ENCODE results near the gene TUBD1.

- TF ChIP-seq CTCF (IDR thresholded peaks at IDR 0.05), result no peak
- TF ChIP-seq POLR2A (IDR thresholded peaks at IDR 0.05), result no peak
Observed at GRCh38 chr17:59810894-59811153, 81.9 kb downstream of the TUBD1 start.
